HG03175 (cell line): Measurements from ENCODE around the gene GABRR1.

Source experiments
- ATAC-seq: cut with Tn5 transposase; IDR thresholded peaks from one replicate; pipeline ENCODE4 v1.9.1; 2021; ENCODE audit warnings: mild to moderate bottlenecking, moderate library complexity; ENCODE audit not compliant: unreplicated experiment

The GABRR1 gene

GRCh38 chr6:89216411-89216810, 747 bp downstream of the GABRR1 start:
- no peak for ATAC-seq

GRCh38 chr6:89215391-89215790, 1.8 kb downstream of the GABRR1 start:
- ATAC-seq, result no peak

DNA sequence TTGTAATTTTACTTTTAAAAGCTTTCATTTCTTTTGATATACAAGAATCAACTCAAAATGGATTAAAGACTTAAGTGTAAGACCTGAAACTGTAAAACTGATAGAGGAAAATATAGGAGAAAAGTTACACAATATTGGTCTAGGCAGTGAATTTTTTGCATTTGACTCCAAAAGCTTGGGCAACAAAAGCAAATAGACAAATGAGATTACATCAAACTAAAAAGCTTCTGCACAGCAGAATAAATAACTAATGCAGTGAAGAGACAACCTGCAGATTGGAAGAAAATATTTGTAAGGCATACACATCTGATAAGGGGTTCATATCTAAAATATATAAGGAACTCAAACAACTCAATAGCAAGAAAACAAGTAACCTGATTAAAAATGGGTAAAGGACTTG, 3.0 kb downstream of the GABRR1 start:
- ATAC-seq, result no peak

GRCh38 chr6:89212472-89212871, 4.7 kb downstream of the GABRR1 start:
- no peak for ATAC-seq

DNA sequence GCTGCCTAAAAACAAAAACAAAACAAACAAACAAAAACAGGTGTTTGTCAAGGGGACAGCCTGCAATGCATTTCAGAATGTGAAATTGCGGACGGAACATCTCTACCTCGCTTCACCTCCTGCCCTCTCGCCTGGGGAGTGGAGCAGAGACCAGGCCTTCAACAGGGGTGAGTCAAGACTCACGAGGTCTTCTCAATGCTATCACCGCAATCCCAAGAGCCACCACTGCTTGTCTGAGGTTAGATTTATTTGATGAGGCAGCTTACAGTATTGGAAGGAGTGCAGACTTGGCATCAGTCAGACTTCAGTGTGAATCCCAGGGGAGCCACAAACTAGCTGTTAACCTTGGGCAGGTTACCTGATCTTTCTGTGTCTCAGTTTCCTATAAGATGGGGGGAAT, 7.7 kb downstream of the GABRR1 start:
- no peak for ATAC-seq

GRCh38 chr6:89208551-89208950, 8.6 kb downstream of the GABRR1 start:
- ATAC-seq, result no peak

- no peak for ATAC-seq
These were observed 11.3 kb downstream of the GABRR1 start for GRCh38 chr6:89205819-89206218.

DNA sequence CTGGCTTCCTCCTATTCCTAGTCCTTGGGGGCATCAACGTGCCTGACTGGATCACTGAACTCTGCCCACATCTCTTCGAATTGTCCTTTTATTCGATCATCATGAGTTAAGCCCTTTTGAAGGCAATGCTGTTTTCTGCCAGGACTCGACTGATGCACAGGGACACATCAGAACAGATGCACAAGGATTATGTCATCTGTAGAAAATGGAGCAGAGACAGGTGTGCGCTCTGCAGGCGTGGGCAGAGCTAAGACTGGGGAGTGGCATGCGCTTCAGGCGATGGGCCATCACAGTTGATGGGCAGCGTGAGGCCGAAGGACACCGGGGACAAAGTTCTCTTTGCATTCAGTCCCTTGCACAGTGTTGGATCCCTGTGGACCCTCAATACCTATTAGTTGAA, 13.1 kb downstream of the GABRR1 start:
- no peak for ATAC-seq

GRCh38 chr6:89200706-89201215, 16.4 kb downstream of the GABRR1 start:
- ATAC-seq, result no peak

- no peak for ATAC-seq
These were observed 17.6 kb downstream of the GABRR1 start for GRCh38 chr6:89199579-89199978.

DNA sequence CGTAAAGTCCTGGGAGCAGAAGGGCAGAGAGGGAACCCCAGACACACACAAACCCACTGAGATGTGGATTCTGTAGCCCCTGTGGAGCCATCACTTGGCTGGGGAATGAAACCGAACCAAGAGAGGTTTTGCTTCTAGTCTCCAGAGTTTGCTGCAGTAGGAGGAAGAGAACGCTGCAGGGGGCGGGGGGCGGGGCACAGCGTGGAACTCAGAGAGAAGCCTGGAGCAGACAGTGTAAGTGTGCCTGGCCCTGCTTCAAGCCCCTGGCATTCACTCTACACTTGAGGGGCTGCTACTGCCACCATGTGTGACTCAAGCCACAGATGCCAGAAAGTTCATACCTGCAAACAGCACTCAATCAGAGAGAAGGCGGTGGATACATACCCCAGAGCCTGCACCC, 18.9 kb downstream of the GABRR1 start:
- ATAC-seq, result no peak

GRCh38 chr6:89197141-89197540, 20.0 kb downstream of the GABRR1 start:
- no peak for ATAC-seq

- no peak for ATAC-seq
These were observed 22.6 kb downstream of the GABRR1 start for GRCh38 chr6:89194559-89194958.

DNA sequence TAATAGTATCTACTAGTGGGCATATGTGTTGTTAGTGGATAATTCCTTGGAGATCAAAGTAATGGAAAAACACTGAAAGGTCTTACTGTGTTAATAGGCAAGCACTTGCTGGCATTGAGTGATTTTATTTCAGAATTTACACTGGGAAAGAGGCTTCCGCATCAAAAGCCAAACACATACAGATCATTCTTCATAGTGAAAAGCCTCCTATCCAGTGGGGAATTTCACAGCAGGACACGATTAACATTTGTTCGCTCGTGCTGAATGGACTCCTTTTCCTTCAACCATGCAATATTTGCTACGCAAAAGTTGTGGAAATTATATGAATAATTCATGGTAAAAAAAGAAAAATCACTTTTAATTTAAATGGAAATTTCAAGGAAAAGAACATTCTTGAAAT, 26.4 kb downstream of the GABRR1 start:
- no peak for ATAC-seq

DNA sequence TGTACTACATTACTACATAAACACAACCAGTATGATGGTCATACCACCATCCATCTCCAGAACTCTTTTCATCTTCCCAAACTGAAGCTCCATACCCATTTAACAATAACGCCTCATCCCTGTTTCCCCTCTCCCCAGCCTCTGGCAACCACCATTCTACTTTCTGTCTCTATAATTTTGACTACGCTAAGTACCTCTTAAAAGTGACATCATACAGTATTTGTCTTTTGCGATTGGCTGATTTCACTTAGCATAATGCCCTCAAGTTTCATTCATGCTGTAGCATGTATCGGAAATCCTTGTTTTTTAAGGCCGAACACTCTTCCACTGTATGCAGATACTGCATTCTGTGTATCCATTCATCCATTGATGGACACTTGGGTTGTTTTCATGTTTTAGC, 29.7 kb downstream of the GABRR1 start:
- no peak for ATAC-seq

- no peak for ATAC-seq
These were observed 30.4 kb downstream of the GABRR1 start for GRCh38 chr6:89186762-89187161.

- no peak for ATAC-seq
These were observed 32.8 kb downstream of the GABRR1 start for GRCh38 chr6:89184344-89184743.

- no peak for ATAC-seq
These were observed 33.9 kb downstream of the GABRR1 start for GRCh38 chr6:89183294-89183693.

GRCh38 chr6:89180971-89181370, 36.2 kb downstream of the GABRR1 start:
- no peak for ATAC-seq

- no peak for ATAC-seq
These were observed 37.0 kb downstream of the GABRR1 start for GRCh38 chr6:89180112-89180511.

- ATAC-seq, result no peak
These were observed 43.5 kb downstream of the GABRR1 start for GRCh38 chr6:89173634-89174033.

- no peak for ATAC-seq
These were observed 45.0 kb downstream of the GABRR1 start for GRCh38 chr6:89172131-89172530.

- ATAC-seq, result no peak
These were observed 55.1 kb downstream of the GABRR1 start for GRCh38 chr6:89162047-89162371.
